Hepatocyte (in vitro differentiated cells): ENCODE data around the gene LAT.

Experiments used
- EZH2 ChIP-seq: fragments of 200-600 bp; sonication (generic); IDR thresholded peaks from 2 replicates; pipeline ENCODE4 v1.6.1; 2016; ENCODE audit warnings: antibody characterized with exemption, mild to moderate bottlenecking, borderline replicate concordance
- TF ChIP-seq, protein P1 (sequence below): fragments of 200-600 bp; sonication (generic); IDR thresholded peaks from 2 replicates; pipeline ENCODE4 v1.5.1; 2016; ENCODE audit warnings: antibody characterized with exemption, mild to moderate bottlenecking; ENCODE audit not compliant: poor library complexity

GRCh38 chr16:28950648-28951409 is 34.0 kb upstream of the LAT start, which contains the start of gene NFATC2IP:
- no peak for TF ChIP-seq EZH2
- TF ChIP-seq, protein P1, sequence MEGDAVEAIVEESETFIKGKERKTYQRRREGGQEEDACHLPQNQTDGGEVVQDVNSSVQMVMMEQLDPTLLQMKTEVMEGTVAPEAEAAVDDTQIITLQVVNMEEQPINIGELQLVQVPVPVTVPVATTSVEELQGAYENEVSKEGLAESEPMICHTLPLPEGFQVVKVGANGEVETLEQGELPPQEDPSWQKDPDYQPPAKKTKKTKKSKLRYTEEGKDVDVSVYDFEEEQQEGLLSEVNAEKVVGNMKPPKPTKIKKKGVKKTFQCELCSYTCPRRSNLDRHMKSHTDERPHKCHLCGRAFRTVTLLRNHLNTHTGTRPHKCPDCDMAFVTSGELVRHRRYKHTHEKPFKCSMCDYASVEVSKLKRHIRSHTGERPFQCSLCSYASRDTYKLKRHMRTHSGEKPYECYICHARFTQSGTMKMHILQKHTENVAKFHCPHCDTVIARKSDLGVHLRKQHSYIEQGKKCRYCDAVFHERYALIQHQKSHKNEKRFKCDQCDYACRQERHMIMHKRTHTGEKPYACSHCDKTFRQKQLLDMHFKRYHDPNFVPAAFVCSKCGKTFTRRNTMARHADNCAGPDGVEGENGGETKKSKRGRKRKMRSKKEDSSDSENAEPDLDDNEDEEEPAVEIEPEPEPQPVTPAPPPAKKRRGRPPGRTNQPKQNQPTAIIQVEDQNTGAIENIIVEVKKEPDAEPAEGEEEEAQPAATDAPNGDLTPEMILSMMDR: no peak
